Gastrocnemius medialis (tissue), 4 donors: ENCODE data around the gene SYTL1. TPM values are rescaled to one million over a fixed set of nuclear protein-coding genes. Genes with fewer than 3 reads are reported as not detected.

Experiments
- ATAC-seq, 2 donors: fragments of 150-250 bp; one replicate each; pipeline ENCODE4 v1.9.1; 2016
- DNase-seq, 2 donors: peaks; one replicate each; pipeline ENCODE4 v3.0.0-alpha.2; 2019
- H3K27ac ChIP-seq, 4 donors: fragments of 200-600 bp; sonication (generic); 1 replicate in 1 of 4; 2 replicates in 3 of 4; pipeline ENCODE4 v1.5.1; 2016 to 2018; ENCODE audit warnings: mild to moderate bottlenecking in 2 of 4, moderate library complexity in 1 of 4
- H3K27me3 ChIP-seq, 3 donors: fragments of 200-600 bp; sonication (generic) in 2 of 3; 1 replicate in 1 of 3; 2 replicates in 2 of 3; pipeline versions ENCODE4 v1.5.1 to v1.6.0; 2016 to 2019; ENCODE audit warnings: mild to moderate bottlenecking in 1 of 3, moderate library complexity in 1 of 3
- H3K36me3 ChIP-seq, 2 donors: fragments of 200-600 bp; sonication (generic) in 1 of 2; one replicate each; pipeline ENCODE4 v1.5.1; 2017 to 2018
- H3K4me1 ChIP-seq, 2 donors: fragments of 200-600 bp; sonication (generic) in 1 of 2; one replicate each; pipeline ENCODE4 v1.5.1; 2016 to 2017; ENCODE audit warnings: mild to moderate bottlenecking in 2 of 2
- H3K4me3 ChIP-seq, 4 donors: fragments of 200-600 bp; sonication (generic) in 3 of 4; 1 replicate in 1 of 4; 2 replicates in 3 of 4; pipeline ENCODE4 v1.5.1; 2016 to 2019; ENCODE audit warnings: mild to moderate bottlenecking in 2 of 4
- H3K9me3 ChIP-seq, 3 donors: fragments of 200-600 bp; sonication (generic) in 2 of 3; 1 replicate in 1 of 3; 2 replicates in 2 of 3; pipeline ENCODE4 v1.5.1; 2016 to 2019
- CTCF ChIP-seq, 5 experiments: fragments of 450-650 bp in 3 of 5; fragments of 200-600 bp in 2 of 5; sonication (generic) in 2 of 5; IDR thresholded peaks in 4 of 5; conservative IDR thresholded peaks in 1 of 5; 1 replicate in 4 of 5; 2 replicates in 1 of 5; pipeline ENCODE4 v1.5.1; 2016 to 2019; ENCODE audit warnings: antibody characterized with exemption in 5 of 5, mild to moderate bottlenecking in 3 of 5, moderate library complexity in 3 of 5
- POLR2A ChIP-seq, 2 donors: fragments of 450-650 bp; IDR thresholded peaks; one replicate each; pipeline ENCODE4 v1.6.1; 2017; ENCODE audit warnings: antibody characterized with exemption in 2 of 2, mild to moderate bottlenecking in 2 of 2, moderate library complexity in 2 of 2
- in situ Hi-C, 4 donors: fragments of 200-750 bp; cut with MboI; loops; one replicate each; pipeline versions ENCODE4 v1.15.0 to v1.8.0; 2017; ENCODE audit warnings: low sequenced_read_pairs in 4 of 4
- intact Hi-C: fragments of 100-400 bp; cut with DNase I; formaldehyde crosslinking; loops from one replicate; pipeline ENCODE4 v1.15.1; 2023; ENCODE audit warnings: low total_unique reads
- total RNA-seq, 4 donors: library from RNA; depleted of rRNA; stranded (reverse); fragments of >200 nt; gene quantifications; one replicate each; pipeline versions ENCODE4 v1.1.0 to v1.2.3, GENCODE V29; 2016

Gene SYTL1
- total RNA-seq, 4 donors from 2014 or later = 0.66 TPM; not detected in 3

DNA sequence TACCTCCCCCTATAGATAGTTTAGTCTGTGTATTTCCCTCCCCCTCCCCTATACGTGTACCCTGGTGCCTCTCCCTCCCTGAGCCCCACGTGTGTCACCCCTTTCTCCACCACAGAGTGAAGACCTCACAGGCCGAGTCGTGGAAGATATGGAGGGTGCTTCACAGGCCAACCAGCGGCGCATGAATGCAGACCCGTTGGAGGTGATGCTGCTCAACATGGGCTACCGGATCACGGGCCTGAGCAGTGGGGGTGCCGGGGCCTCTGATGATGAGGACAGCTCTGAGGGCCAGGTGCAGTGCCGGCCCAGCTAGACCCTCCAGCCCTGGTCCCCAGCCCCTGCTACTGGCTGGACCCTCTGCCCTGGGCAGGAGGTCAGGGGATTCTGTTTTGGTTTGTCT is 35.8 kb upstream of the SYTL1 start:
- in situ Hi-C loops (no loop called here), intact Hi-C loops (no loop called here)

DNA sequence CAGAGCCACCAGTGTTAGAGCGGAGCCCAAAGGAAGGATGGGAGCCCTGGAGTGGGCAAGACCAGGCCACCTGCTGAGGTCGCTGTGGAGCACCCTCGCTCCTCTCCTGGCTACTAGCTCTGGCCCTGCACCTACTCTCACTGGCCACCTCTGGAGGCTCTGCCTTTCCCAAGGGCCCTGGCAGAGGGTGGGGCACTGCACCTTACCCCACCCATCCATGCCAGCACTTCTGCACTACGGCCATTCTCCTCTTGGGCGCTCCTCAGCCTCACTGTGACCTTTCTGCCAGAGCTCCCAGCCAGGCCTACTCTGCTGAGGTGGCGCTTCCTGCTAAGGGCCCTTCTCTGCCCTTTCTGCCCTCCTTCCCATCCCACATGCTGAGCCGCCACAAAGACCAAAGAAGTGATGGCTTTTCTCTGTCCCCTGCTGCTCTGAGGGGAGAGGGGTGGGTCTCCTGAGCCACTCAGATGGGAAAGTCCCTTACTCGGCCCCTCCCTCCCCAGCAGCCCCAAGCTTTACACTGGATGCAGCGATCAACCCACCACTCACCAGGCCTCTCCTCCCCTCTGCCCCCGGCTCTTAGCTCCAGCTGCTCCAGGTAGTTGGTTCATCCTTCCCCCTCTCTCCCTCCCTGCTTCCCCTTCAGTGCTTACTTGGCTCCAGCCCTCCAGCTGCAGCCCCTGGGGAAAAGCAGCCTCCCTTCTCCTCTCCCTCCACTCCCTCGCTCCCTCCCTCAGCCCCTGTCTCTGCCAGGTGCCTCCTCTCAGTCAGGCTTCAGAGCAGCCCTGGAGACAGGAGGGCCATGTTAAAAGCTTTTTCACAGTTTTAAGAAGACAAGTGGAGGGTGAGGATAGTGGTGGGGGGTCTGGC is 34.7 kb upstream of the SYTL1 start:
- TF ChIP-seq POLR2A (IDR thresholded peaks at IDR 0.05) = no peak
- no peak for TF ChIP-seq CTCF (IDR thresholded peaks at IDR 0.05 in 4 of 5, conservative IDR thresholded peaks at IDR 0.05 in 1 of 5)
- Histone ChIP-seq H3K27me3 (no peaks in the 10 kb centered on the region), H3K9me3 (no peaks in the 10 kb centered on the region), H3K36me3 (peaks cover 0 to 22% of the 10 kb centered on the region in 2 donors), H3K4me3 (no peak overlapping the region), H3K27ac (no peak overlapping the region), H3K4me1 (no peaks in the 10 kb centered on the region)
- ATAC-seq (no peak), DNase-seq (no peak)
- intact Hi-C loops = no loop called here
- in situ Hi-C loops = no loop called here

More for the DNA sequence above, 35.8 kb upstream of the SYTL1 start:
- Histone ChIP-seq H3K27me3 (no peaks in the 10 kb centered on the region), H3K4me1 (peaks cover 0 to 1% of the 10 kb centered on the region in 2 donors), H3K27ac (no peak overlapping the region), H3K9me3 (no peaks in the 10 kb centered on the region), H3K4me3 (no peak overlapping the region), H3K36me3 (peaks cover 0 to 26% of the 10 kb centered on the region in 2 donors)
- no peak for ATAC-seq
- no peak for DNase-seq
- TF ChIP-seq POLR2A (IDR thresholded peaks at IDR 0.05) (no peak), CTCF (IDR thresholded peaks at IDR 0.05 in 4 of 5, conservative IDR thresholded peaks at IDR 0.05 in 1 of 5) (no peak)

DNA sequence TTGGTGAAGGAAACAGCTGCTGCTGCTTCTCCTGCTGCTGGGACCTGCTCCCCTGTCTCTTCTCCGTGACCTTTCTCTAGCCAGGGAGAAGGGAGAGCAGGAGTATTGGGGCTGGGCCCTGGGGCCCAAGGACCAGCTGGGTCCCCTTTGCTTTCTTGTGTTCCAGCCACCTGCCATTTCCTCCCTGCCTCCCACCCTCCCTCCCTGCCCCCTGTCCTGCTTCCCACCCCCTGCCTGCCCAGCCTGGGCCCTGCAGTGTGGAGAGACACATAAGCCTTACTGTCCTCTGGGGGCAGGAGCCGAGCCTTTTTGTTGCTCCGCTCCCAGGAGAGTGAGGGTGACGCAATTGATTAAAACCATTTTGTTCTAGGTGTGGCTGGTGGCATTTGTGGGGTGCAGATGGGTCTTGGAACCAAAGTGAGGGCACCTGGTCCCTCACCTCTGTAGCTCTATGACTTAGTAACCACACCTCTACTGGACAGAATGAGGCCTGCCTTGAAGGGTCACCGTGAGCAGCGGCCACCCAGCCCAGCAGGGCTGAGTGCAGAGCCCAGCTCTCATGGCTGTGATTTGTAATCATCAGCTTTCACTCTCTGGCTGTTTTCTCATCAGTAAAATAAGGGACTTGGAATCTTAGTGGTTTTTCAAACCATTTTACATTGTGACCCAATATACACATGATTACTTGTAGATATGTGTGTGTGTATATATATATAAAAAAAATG is 33.8 kb upstream of the SYTL1 start:
- no peaks in the 10 kb centered on the region for H3K4me1 ChIP-seq
- DNase-seq = no peak
- no peaks in the 10 kb centered on the region for H3K9me3 ChIP-seq
- no peak for TF ChIP-seq POLR2A (IDR thresholded peaks at IDR 0.05)
- TF ChIP-seq CTCF (IDR thresholded peaks at IDR 0.05 in 4 of 5, conservative IDR thresholded peaks at IDR 0.05 in 1 of 5) = no peak
- in situ Hi-C loops = no loop called here
- ATAC-seq = no peak
- no peaks in the 10 kb centered on the region for H3K27me3 ChIP-seq
- H3K36me3 ChIP-seq = peaks cover 0 to 20% of the 10 kb centered on the region in 2 donors
- intact Hi-C loops = no loop called here
- no peak overlapping the region for H3K27ac ChIP-seq
- H3K4me3 ChIP-seq = no peak overlapping the region

DNA sequence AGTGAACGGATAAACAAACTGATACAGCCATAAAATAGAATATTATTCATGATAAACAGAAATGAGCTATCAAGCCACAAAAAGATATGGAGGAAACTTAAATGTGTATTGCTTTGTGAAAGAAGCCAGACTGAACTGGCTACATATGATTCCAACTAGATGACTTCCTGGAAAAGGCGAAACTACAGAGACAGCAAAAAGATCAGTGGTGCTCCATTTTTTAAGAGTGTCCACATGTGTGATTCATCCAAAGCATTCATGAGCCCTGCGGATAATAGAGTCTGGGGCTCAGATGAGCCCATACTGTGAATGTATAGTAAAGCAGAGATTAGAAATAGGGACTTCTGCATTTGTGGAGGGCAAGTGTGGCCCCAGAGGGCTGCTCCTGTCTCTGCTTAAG is 27.7 kb upstream of the SYTL1 start:
- Histone ChIP-seq H3K27ac (no peak overlapping the region), H3K4me1 (no peaks in the 10 kb centered on the region), H3K27me3 (peaks cover 10 to 20% (median 16%) of the 10 kb centered on the region in 3 donors), H3K4me3 (no peak overlapping the region), H3K9me3 (no peaks in the 10 kb centered on the region), H3K36me3 (no peaks in the 10 kb centered on the region)
- ATAC-seq = no peak
- intact Hi-C loops = no loop called here
- TF ChIP-seq POLR2A (IDR thresholded peaks at IDR 0.05) (no peak), CTCF (IDR thresholded peaks at IDR 0.05 in 4 of 5, conservative IDR thresholded peaks at IDR 0.05 in 1 of 5) (no peak)
- DNase-seq = no peak
- in situ Hi-C loops = loop anchor here in 1 of 4 donors (10.0 kb wide), 1 partner anchor 81 kb away; the partner anchor contains the start of gene GPR3
